GM06990 (cell line): Measurements from ENCODE around the gene NRG2.

ENCODE experiments used
- DNase-seq: peaks from one replicate; pipeline ENCODE4 v3.0.0-alpha.2; 2011; ENCODE audit not compliant: insufficient read length; ENCODE audit errors: extremely low read depth
- H3K27me3 ChIP-seq: replicated peaks from 2 replicates; pipeline ENCODE4 v1.6.0; 2011; ENCODE audit warnings: low read length; ENCODE audit not compliant: control insufficient read depth, insufficient read depth
- H3K36me3 ChIP-seq: 2 replicates; pipeline ENCODE4 v1.5.1; 2011; ENCODE audit warnings: low read length; ENCODE audit not compliant: control insufficient read depth, insufficient read depth
- H3K4me3 ChIP-seq: replicated peaks from 2 replicates; pipeline ENCODE4 v1.5.1; 2011; ENCODE audit warnings: low read depth, mild to moderate bottlenecking, control low read depth, low read length
- TF ChIP-seq, protein P1 (sequence below): IDR thresholded peaks from 2 replicates; pipeline ENCODE4 v1.5.1; 2011; ENCODE audit warnings: low read length, control low read depth, mild to moderate bottlenecking, inconsistent platforms; ENCODE audit not compliant: insufficient read depth, poor library complexity, severe bottlenecking

Gene NRG2

DNA sequence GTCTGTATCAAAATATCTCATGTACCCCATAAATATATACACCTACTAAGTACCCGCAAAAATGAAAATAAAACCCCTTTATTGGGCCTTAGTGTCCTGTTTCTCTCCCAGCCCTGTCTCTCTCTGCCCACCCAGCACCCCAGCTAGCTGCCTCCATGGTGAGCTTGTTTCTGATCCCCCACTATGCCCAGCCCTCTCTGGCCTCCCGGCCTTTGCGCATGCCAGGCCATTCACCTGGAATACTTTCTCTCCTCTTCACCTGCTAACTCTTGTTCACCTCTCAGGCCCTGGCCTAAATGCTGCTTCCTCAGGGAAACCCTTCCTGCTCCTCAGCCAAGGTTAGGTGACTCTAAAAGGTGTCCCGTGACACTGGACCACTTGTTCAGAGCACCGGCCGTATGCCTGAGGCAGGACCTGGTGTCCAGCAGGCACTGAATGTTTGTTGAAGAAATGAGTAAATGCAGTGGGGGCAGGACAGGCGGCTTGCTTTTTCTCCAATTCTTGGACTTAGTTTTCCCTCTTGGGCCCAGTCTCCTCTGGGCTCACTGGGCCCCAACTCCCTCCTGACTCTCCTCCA is 189.0 kb downstream of the NRG2 start:
- DNase-seq: no peak
- no peaks in the 10 kb centered on the region; the same call in 1 of the 2 replicates for H3K27me3 ChIP-seq
- TF ChIP-seq, protein P1, sequence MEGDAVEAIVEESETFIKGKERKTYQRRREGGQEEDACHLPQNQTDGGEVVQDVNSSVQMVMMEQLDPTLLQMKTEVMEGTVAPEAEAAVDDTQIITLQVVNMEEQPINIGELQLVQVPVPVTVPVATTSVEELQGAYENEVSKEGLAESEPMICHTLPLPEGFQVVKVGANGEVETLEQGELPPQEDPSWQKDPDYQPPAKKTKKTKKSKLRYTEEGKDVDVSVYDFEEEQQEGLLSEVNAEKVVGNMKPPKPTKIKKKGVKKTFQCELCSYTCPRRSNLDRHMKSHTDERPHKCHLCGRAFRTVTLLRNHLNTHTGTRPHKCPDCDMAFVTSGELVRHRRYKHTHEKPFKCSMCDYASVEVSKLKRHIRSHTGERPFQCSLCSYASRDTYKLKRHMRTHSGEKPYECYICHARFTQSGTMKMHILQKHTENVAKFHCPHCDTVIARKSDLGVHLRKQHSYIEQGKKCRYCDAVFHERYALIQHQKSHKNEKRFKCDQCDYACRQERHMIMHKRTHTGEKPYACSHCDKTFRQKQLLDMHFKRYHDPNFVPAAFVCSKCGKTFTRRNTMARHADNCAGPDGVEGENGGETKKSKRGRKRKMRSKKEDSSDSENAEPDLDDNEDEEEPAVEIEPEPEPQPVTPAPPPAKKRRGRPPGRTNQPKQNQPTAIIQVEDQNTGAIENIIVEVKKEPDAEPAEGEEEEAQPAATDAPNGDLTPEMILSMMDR: no peak
- no peaks in the 10 kb centered on the region; the same call in none of the 2 replicates for H3K36me3 ChIP-seq
- no peak overlapping the region for H3K4me3 ChIP-seq

DNA sequence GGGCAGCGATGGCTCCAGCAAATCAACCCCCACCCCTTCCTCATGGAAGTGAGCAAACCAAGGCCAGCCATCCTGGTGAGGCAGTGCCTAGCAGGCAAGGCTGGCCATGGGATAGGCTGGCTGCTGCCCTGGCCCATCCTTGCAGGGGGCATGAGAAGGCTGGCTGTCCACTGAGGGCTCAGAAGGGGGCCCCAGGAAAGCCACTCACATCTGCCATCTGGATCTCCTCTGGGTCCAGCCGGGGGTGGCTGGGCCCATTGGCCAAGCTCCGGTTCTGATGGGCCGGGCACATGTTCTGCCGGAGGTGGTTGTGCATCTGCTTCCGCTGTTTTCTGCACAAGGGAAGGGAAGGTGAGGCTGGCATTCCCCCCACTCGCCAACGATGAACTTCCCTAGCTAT is 190.4 kb downstream of the NRG2 start:
- H3K4me3 ChIP-seq: no peak overlapping the region
- TF ChIP-seq, protein P1: no peak
- H3K27me3 ChIP-seq: no peaks in the 10 kb centered on the region; the same call in 1 of the 2 replicates
- H3K36me3 ChIP-seq: no peaks in the 10 kb centered on the region; the same call in none of the 2 replicates
- no peak for DNase-seq

DNA sequence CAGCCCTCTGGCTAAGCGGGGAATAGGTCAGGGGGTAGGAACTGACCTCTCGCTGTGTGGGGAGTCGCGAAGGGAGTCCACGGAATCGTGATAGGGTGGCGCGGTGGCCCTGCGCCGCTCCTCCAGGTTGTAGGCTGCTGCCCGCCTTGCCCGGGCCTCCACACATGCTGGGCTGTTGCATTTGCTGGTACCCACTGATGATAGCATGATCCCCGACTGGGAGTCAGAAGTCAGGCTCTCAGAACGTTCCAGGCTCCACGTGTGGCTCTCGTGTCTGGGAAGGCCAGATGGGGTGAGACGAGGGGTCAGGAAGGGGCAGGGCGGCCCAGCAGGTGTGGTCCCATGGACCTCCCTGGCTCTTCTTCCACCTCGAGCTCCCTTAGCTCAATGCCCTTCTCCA is 191.5 kb downstream of the NRG2 start:
- H3K36me3 ChIP-seq: no peaks in the 10 kb centered on the region; the same call in none of the 2 replicates
- no peak for DNase-seq
- no peak overlapping the region for H3K4me3 ChIP-seq
- no peaks in the 10 kb centered on the region for H3K27me3 ChIP-seq
- TF ChIP-seq, protein P1: no peak

DNA sequence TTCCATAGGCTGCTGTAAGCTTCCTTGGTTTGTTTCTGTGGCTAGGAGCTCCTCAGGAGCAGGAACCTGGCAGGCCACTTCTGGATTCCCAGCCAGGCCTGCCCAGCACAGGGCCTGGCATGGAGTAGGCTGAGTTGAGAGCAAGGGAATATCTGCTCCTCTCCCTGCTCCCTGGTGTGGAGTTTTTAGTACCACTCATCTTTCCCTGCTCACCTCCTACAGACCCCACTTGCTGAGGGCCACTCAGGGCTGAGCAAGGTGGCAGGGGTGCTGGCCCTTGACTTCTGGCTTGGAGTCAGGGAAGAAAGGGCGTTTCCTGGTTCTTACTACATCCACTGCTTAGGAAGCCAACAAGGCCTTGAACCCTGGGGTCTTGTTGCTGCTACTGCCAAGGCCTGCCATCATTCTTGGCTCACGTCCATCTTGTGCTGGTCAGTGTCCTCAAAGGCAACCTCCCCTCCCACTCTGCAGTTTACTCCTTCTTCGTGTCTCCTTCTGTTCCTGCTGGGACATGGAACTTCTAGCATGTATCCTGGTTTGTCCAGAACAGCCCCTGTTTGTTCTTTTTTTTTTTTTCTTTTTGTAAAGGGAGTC is 192.6 kb downstream of the NRG2 start:
- TF ChIP-seq, protein P1: no peak
- DNase-seq: no peak
- no peaks in the 10 kb centered on the region; the same call in none of the 2 replicates for H3K36me3 ChIP-seq
- H3K27me3 ChIP-seq: no peaks in the 10 kb centered on the region
- no peak overlapping the region for H3K4me3 ChIP-seq

DNA sequence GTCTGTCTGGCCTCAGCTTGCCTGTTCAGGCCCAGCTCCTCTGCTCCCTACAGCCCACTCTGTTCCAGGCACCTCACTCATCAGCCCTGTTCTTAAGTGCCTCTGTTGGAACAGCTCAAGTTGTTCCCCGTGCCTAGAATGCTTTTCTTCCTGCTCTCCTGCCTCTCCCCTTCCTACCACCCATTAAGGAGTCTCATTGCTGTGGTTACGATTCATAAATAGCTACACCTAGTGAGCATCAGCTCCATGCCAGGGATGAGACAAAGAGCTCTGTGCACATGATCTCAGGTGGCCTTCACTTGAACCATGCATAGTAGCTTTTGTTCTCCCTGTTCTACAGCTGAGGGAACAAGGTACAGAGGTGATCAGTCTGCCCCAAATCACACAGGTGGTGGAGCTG is 193.2 kb downstream of the NRG2 start:
- H3K36me3 ChIP-seq: no peaks in the 10 kb centered on the region; the same call in none of the 2 replicates
- no peak overlapping the region for H3K4me3 ChIP-seq
- TF ChIP-seq, protein P1: no peak
- no peak for DNase-seq
- H3K27me3 ChIP-seq: no peaks in the 10 kb centered on the region
